ENCODE measurements around the gene HIP1. TPM values are rescaled to one million over a fixed set of nuclear protein-coding genes. Genes with fewer than 3 reads are reported as not detected.
"Not testable (repeated sequence)": the region's sequence is repeated elsewhere in the genome, so short reads cannot be mapped to it uniquely, and the experiment has no call there.

HIP1 gene
- polyA plus RNA-seq, 4 donors: 0.22 to 7.1 (median 2.2) TPM

GRCh38 chr7:75734586-75735458 is 3.9 kb downstream of the HIP1 start:
- peaks cover 0 to 27% (median 0%) of the 10 kb centered on the region in 3 donors for H3K27me3 ChIP-seq (ENCODE audit: control insufficient read depth in 3 of 3, insufficient read depth in 3 of 3, low read length in 3 of 3)

DNA sequence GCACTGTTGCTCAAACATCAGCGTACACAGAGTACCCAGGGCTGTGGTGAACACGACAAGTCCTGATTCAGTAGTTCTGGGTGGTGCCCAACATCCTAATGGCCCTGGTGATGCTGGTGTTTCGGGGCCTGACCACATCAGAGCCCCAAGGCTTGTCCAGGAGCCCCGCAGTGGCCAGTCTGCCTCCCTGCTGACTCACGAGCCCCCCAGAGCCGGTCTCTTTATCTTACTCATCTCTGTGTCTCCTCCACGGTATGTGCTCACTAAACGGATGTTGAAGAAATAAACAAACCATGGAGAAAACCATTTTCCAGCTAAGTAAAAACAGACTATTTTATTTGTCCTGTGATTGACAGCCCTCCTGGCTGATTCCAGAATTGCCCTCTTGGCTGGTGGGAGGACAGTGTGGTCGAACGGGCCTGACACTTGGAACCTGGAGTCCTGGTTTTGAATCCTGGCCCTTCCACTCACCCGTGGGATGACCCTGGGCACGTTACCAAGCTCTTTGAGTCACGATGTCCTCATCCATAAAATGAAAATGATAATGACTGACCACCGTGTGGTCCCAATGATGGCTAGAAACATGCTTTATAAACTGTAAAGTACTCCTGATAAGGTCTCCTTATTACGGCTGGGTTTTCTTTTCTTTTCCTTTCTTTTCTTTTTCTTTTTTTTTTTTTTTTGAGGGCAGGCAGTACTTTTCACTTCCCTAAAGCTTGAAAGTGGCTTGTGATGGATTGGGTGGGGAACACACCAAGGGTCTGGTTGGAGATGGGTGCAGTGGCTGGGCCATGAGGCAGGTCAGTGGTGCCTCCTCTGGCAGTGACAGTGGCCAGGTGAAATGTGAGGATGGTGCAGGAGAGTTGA is 5.7 kb downstream of the HIP1 start:
- H3K4me3 ChIP-seq (ENCODE audit: low read depth in 1 of 3, low read length in 3 of 3): no peak overlapping the region
- no peak for FAIRE-seq
- no peaks in the 10 kb centered on the region for H3K9me3 ChIP-seq (ENCODE audit: control insufficient read depth in 2 of 2, insufficient read depth in 1 of 2, low read depth in 1 of 2, low read length in 1 of 2)
- peak overlapping the region in 1 of 3 donors; percentile 80 for H3K27ac ChIP-seq (ENCODE audit: low read depth in 1 of 3, low read length in 2 of 3)
- no peak for DNase-seq
- WGBS, 3 donors: 67 to 79% (median 72%) methylated on average over 15 of the region's 15 CpGs
- H3K27me3 ChIP-seq (ENCODE audit: control insufficient read depth in 3 of 3, insufficient read depth in 3 of 3, low read length in 3 of 3): peaks cover 0 to 21% (median 0%) of the 10 kb centered on the region in 3 donors
- no peaks in the 10 kb centered on the region for H3K36me3 ChIP-seq (ENCODE audit: control insufficient read depth in 3 of 3, insufficient read depth in 2 of 3, low read depth in 1 of 3, low read length in 3 of 3)
- H3K4me1 ChIP-seq (ENCODE audit: control insufficient read depth in 3 of 3, insufficient read depth in 2 of 3, low read depth in 1 of 3, low read length in 2 of 3): peaks cover 0 to 2% (median 0%) of the 10 kb centered on the region in 3 donors

More at GRCh38 chr7:75734586-75735458, 3.9 kb downstream of the HIP1 start:
- H3K36me3 ChIP-seq (ENCODE audit: control insufficient read depth in 3 of 3, insufficient read depth in 2 of 3, low read depth in 1 of 3, low read length in 3 of 3): no peaks in the 10 kb centered on the region
- WGBS, 3 donors: 66 to 82% (median 72%) methylated on average over 9 of the region's 9 CpGs
- DNase-seq (no peak), FAIRE-seq (no peak)
- H3K4me1 ChIP-seq (ENCODE audit: control insufficient read depth in 3 of 3, insufficient read depth in 2 of 3, low read depth in 1 of 3, low read length in 2 of 3): peaks cover 0 to 8% (median 0%) of the 10 kb centered on the region in 3 donors
- no peaks in the 10 kb centered on the region for H3K9me3 ChIP-seq (ENCODE audit: control insufficient read depth in 2 of 2, insufficient read depth in 1 of 2, low read depth in 1 of 2, low read length in 1 of 2)
- H3K4me3 ChIP-seq (ENCODE audit: low read depth in 1 of 3, low read length in 3 of 3): no peak overlapping the region
- H3K27ac ChIP-seq (ENCODE audit: low read depth in 1 of 3, low read length in 2 of 3): no peak overlapping the region

DNA sequence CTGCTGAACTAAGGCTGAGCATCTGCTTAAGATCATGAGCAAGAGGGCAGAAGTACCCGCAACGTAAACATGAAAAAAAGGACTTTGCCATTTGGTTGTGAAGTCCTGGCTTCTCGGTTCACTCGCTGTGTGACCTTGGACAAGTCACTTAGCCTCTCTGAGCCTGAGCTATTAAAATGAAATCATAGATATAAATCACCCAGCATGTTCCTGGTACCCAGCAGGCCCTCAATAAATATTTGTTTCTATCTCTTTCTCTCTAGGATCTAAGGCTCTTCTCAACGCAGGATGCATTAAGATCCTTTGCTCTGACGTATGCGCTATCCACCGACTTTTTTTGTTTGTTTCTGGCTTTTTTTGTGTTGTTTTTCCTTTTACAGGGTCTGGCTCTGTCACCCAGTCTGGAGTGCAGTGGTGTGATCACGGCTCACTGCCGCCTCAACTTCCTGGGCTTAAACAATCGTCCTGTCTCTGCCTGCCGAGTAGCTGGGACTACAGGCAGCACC is 6.7 kb downstream of the HIP1 start:
- no peak for FAIRE-seq
- Histone ChIP-seq H3K27ac (ENCODE audit: low read depth in 1 of 3, low read length in 2 of 3) (peak overlapping the region in 1 of 3 donors; percentile 80), H3K27me3 (ENCODE audit: control insufficient read depth in 3 of 3, insufficient read depth in 3 of 3, low read length in 3 of 3) (peaks cover 0 to 12% (median 0%) of the 10 kb centered on the region in 3 donors), H3K9me3 (ENCODE audit: control insufficient read depth in 2 of 2, insufficient read depth in 1 of 2, low read depth in 1 of 2, low read length in 1 of 2) (no peaks in the 10 kb centered on the region), H3K4me3 (ENCODE audit: low read depth in 1 of 3, low read length in 3 of 3) (no peak overlapping the region), H3K36me3 (ENCODE audit: control insufficient read depth in 3 of 3, insufficient read depth in 2 of 3, low read depth in 1 of 3, low read length in 3 of 3) (no peaks in the 10 kb centered on the region), H3K4me1 (ENCODE audit: control insufficient read depth in 3 of 3, insufficient read depth in 2 of 3, low read depth in 1 of 3, low read length in 2 of 3) (no peaks in the 10 kb centered on the region)
- 75 to 78% (median 77%) methylated on average over 12 of the region's 12 CpGs for whole genome bisulfite sequencing, 3 donors
- DNase-seq: no peak

- FAIRE-seq: no peak
- no peaks in the 10 kb centered on the region for H3K4me1 ChIP-seq (ENCODE audit: control insufficient read depth in 3 of 3, insufficient read depth in 2 of 3, low read depth in 1 of 3, low read length in 2 of 3)
- no peak overlapping the region for H3K4me3 ChIP-seq (ENCODE audit: low read depth in 1 of 3, low read length in 3 of 3)
- no peaks in the 10 kb centered on the region for H3K9me3 ChIP-seq (ENCODE audit: control insufficient read depth in 2 of 2, insufficient read depth in 1 of 2, low read depth in 1 of 2, low read length in 1 of 2)
- WGBS, 3 donors: 61 to 72% (median 61%) methylated on average over 4 of the region's 4 CpGs
- H3K36me3 ChIP-seq (ENCODE audit: control insufficient read depth in 3 of 3, insufficient read depth in 2 of 3, low read depth in 1 of 3, low read length in 3 of 3): no peaks in the 10 kb centered on the region
- H3K27me3 ChIP-seq (ENCODE audit: control insufficient read depth in 3 of 3, insufficient read depth in 3 of 3, low read length in 3 of 3): peaks cover 0 to 3% (median 0%) of the 10 kb centered on the region in 3 donors
- no peak for DNase-seq
- peak overlapping the region in 1 of 3 donors; percentile 45 for H3K27ac ChIP-seq (ENCODE audit: low read depth in 1 of 3, low read length in 2 of 3)
Observed at GRCh38 chr7:75729851-75730274, 8.9 kb downstream of the HIP1 start.

- no peaks in the 10 kb centered on the region for H3K9me3 ChIP-seq (ENCODE audit: control insufficient read depth in 2 of 2, insufficient read depth in 1 of 2, low read depth in 1 of 2, low read length in 1 of 2)
- H3K4me1 ChIP-seq (ENCODE audit: control insufficient read depth in 3 of 3, insufficient read depth in 2 of 3, low read depth in 1 of 3, low read length in 2 of 3): no peaks in the 10 kb centered on the region
- no peaks in the 10 kb centered on the region for H3K27me3 ChIP-seq (ENCODE audit: control insufficient read depth in 3 of 3, insufficient read depth in 3 of 3, low read length in 3 of 3)
- DNase-seq (peak in 1 of 2 donors; percentile 87), FAIRE-seq (no peak)
- WGBS, 3 donors: 26 to 48% (median 27%) methylated on average over 8 of the region's 8 CpGs
- H3K36me3 ChIP-seq (ENCODE audit: control insufficient read depth in 3 of 3, insufficient read depth in 2 of 3, low read depth in 1 of 3, low read length in 3 of 3): no peaks in the 10 kb centered on the region
- peak overlapping the region in 2 of 3 donors; percentile 45 to 66 for H3K27ac ChIP-seq (ENCODE audit: low read depth in 1 of 3, low read length in 2 of 3)
- H3K4me3 ChIP-seq (ENCODE audit: low read depth in 1 of 3, low read length in 3 of 3): no peak overlapping the region
Observed at GRCh38 chr7:75727881-75728593, 10.7 kb downstream of the HIP1 start.

- H3K4me3 ChIP-seq (ENCODE audit: low read depth in 1 of 3, low read length in 3 of 3); H3K36me3 ChIP-seq (ENCODE audit: control insufficient read depth in 3 of 3, insufficient read depth in 2 of 3, low read depth in 1 of 3, low read length in 3 of 3); H3K27ac ChIP-seq (ENCODE audit: low read depth in 1 of 3, low read length in 2 of 3); H3K27me3 ChIP-seq (ENCODE audit: control insufficient read depth in 3 of 3, insufficient read depth in 3 of 3, low read length in 3 of 3); H3K4me1 ChIP-seq (ENCODE audit: control insufficient read depth in 3 of 3, insufficient read depth in 2 of 3, low read depth in 1 of 3, low read length in 2 of 3); H3K9me3 ChIP-seq (ENCODE audit: control insufficient read depth in 2 of 2, insufficient read depth in 1 of 2, low read depth in 1 of 2, low read length in 1 of 2); DNase-seq; FAIRE-seq: not testable (repeated sequence)
- WGBS, 3 donors: 80 to 88% (median 85%) methylated on average over 6 of the region's 6 CpGs
Observed at GRCh38 chr7:75727351-75727750, 11.4 kb downstream of the HIP1 start.

DNA sequence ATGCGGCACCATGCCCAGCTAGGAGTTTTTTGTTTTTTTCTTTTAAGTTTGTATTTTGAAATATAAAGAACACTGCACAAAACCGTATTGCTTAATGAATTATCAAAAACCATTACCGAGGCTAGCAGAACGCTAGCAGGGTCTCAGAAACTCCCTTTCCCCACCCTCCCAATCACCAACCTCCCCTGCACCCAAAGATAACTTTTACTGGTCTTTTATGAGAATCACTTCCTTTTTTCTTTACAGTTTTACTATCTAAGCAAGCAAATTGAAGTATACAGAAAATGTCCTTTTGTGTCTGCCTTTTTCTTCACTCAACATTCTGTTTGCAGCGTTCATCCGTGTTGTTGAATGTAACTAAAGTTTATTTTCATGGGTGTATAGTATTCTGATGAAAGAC is 13.4 kb downstream of the HIP1 start:
- no peak for DNase-seq
- H3K4me3 ChIP-seq (ENCODE audit: low read depth in 1 of 3, low read length in 3 of 3): no peak overlapping the region
- WGBS, 3 donors: 81 to 89% (median 88%) methylated on average over 6 of the region's 6 CpGs
- H3K4me1 ChIP-seq (ENCODE audit: control insufficient read depth in 3 of 3, insufficient read depth in 2 of 3, low read depth in 1 of 3, low read length in 2 of 3): no peaks in the 10 kb centered on the region
- no peak for FAIRE-seq
- no peaks in the 10 kb centered on the region for H3K27me3 ChIP-seq (ENCODE audit: control insufficient read depth in 3 of 3, insufficient read depth in 3 of 3, low read length in 3 of 3)
- H3K9me3 ChIP-seq (ENCODE audit: control insufficient read depth in 2 of 2, insufficient read depth in 1 of 2, low read depth in 1 of 2, low read length in 1 of 2): no peaks in the 10 kb centered on the region
- no peak overlapping the region for H3K27ac ChIP-seq (ENCODE audit: low read depth in 1 of 3, low read length in 2 of 3)
- no peaks in the 10 kb centered on the region for H3K36me3 ChIP-seq (ENCODE audit: control insufficient read depth in 3 of 3, insufficient read depth in 2 of 3, low read depth in 1 of 3, low read length in 3 of 3)

DNA sequence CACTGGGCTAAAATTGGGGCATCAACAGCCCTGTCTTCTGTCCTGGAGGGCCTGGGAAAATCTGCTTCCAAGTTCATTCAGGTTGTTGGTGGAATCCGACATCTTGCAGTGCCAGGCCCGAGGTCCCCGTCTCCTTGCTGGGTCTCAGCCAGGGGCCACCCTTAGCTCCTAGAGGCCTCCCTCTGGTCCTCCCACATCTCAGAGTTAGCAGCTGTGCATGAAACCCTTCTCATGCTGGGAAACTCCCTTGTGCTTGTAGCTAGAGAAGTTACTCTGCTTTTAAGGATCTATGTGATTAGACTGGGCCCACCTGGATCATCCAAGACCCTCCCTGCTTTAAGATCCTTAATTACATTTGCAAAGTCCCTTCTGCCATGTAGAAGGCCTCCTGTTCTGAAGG is 15.3 kb downstream of the HIP1 start:
- Histone ChIP-seq H3K27me3 (ENCODE audit: control insufficient read depth in 3 of 3, insufficient read depth in 3 of 3, low read length in 3 of 3) (no peaks in the 10 kb centered on the region), H3K4me1 (ENCODE audit: control insufficient read depth in 3 of 3, insufficient read depth in 2 of 3, low read depth in 1 of 3, low read length in 2 of 3) (peaks cover 0 to 2% (median 0%) of the 10 kb centered on the region in 3 donors), H3K36me3 (ENCODE audit: control insufficient read depth in 3 of 3, insufficient read depth in 2 of 3, low read depth in 1 of 3, low read length in 3 of 3) (no peaks in the 10 kb centered on the region), H3K9me3 (ENCODE audit: control insufficient read depth in 2 of 2, insufficient read depth in 1 of 2, low read depth in 1 of 2, low read length in 1 of 2) (no peaks in the 10 kb centered on the region), H3K27ac (ENCODE audit: low read depth in 1 of 3, low read length in 2 of 3) (no peak overlapping the region), H3K4me3 (ENCODE audit: low read depth in 1 of 3, low read length in 3 of 3) (no peak overlapping the region)
- FAIRE-seq: no peak
- DNase-seq: no peak
- WGBS, 3 donors: 71 to 87% (median 83%) methylated on average over 3 of the region's 3 CpGs
